GM19455 (cell line): Measurements from ENCODE around the gene IL20.

Experiments used
- ATAC-seq: cut with Tn5 transposase; IDR thresholded peaks from one replicate; pipeline ENCODE4 v1.9.1; 2021; ENCODE audit not compliant: unreplicated experiment

IL20 gene

GRCh38 chr1:206899717-206900116 lies 34.3 kb downstream of the IL20 start:
- ATAC-seq = no peak

GRCh38 chr1:206900149-206900548 lies 34.7 kb downstream of the IL20 start:
- no peak for ATAC-seq

- ATAC-seq = no peak
Observed at GRCh38 chr1:206901944-206902343, 36.5 kb downstream of the IL20 start.

- no peak for ATAC-seq
Observed at GRCh38 chr1:206902702-206903101, 37.3 kb downstream of the IL20 start.

- no peak for ATAC-seq
Observed at GRCh38 chr1:206903687-206904086, 38.3 kb downstream of the IL20 start.

- no peak for ATAC-seq
Observed at GRCh38 chr1:206904423-206905142, 39.2 kb downstream of the IL20 start.

GRCh38 chr1:206905295-206906164 lies 40.1 kb downstream of the IL20 start:
- ATAC-seq = no peak

GRCh38 chr1:206907304-206907991 lies 42.0 kb downstream of the IL20 start:
- ATAC-seq = no peak

- ATAC-seq = no peak
Observed at GRCh38 chr1:206908038-206908437, 42.6 kb downstream of the IL20 start.

- ATAC-seq = no peak
Observed at GRCh38 chr1:206909161-206909882, 43.9 kb downstream of the IL20 start.

- ATAC-seq = no peak
Observed at GRCh38 chr1:206909883-206910318, 44.5 kb downstream of the IL20 start.

- ATAC-seq = no peak
Observed at GRCh38 chr1:206911064-206911663, 45.7 kb downstream of the IL20 start.

- ATAC-seq = no peak
Observed at GRCh38 chr1:206912445-206913095, 47.1 kb downstream of the IL20 start.

GRCh38 chr1:206913766-206914537 lies 48.5 kb downstream of the IL20 start:
- ATAC-seq = no peak

GRCh38 chr1:206915030-206915735 lies 49.8 kb downstream of the IL20 start:
- ATAC-seq = no peak

GRCh38 chr1:206916000-206916709 lies 50.7 kb downstream of the IL20 start:
- no peak for ATAC-seq

GRCh38 chr1:206918076-206918475 lies 52.7 kb downstream of the IL20 start:
- ATAC-seq = no peak
